WTC11 (cell line): ENCODE measurements around the gene FNBP1L. TPM values are rescaled to one million over a fixed set of nuclear protein-coding genes. Genes with fewer than 3 reads are reported as not detected.

Experiments used
- ATAC-seq: fragments of 200-7000 bp; cut with Tn5 transposase; 2 replicates; pipeline ENCODE4 v1.10.0; 2021; ENCODE audit warnings: mild to moderate bottlenecking, moderate library complexity
- CTCF ChIA-PET: fragments of 300-600 bp; sonication (Branson Sonifier 250); formaldehyde crosslinking; loops from one replicate; lab custom pipeline; 2021; ENCODE audit warnings: antibody characterized with exemption; lab: Charles Lee
- POLR2A ChIA-PET: fragments of 350-600 bp; sonication (Branson Sonifier 250); formaldehyde crosslinking; loops from one replicate; lab custom pipeline; 2021; ENCODE audit warnings: antibody characterized with exemption; lab: Charles Lee
- DNase-seq: peaks from one replicate; pipeline ENCODE4 v3.0.0; 2021; ENCODE audit warnings: low spot score
- H3K27ac Mint-ChIP-seq: 2 replicates; pipeline ENCODE4 v1.8.0; 2021; ENCODE audit warnings: mixed read lengths
- H3K27me3 Mint-ChIP-seq: 2 replicates; pipeline ENCODE4 v1.8.0; 2021; ENCODE audit warnings: low read depth, mild to moderate bottlenecking, moderate library complexity, mixed read lengths
- H3K36me3 Mint-ChIP-seq: 2 replicates; pipeline ENCODE4 v1.8.0; 2021; ENCODE audit warnings: mixed read lengths
- H3K4me1 Mint-ChIP-seq: 2 replicates; pipeline ENCODE4 v1.8.0; 2022; ENCODE audit warnings: mixed read lengths
- H3K4me3 Mint-ChIP-seq: 2 replicates; pipeline ENCODE4 v1.8.0; 2021; ENCODE audit warnings: mild to moderate bottlenecking, moderate library complexity, mixed read lengths
- H3K9me3 Mint-ChIP-seq: 2 replicates; pipeline ENCODE4 v1.8.0; 2021; ENCODE audit warnings: mixed read lengths
- FOXJ3 ChIP-seq: sonication (generic); formaldehyde crosslinking; IDR thresholded peaks from 2 replicates; pipeline ENCODE4 v1.9.0; 2021; ENCODE audit warnings: missing genetic modification reagents, mild to moderate bottlenecking, borderline replicate concordance
- GRHL2 ChIP-seq: fragments of 250-450 bp; sonication (Bioruptor Pico); IDR thresholded peaks from 2 replicates; pipeline ENCODE4 v1.8.0; 2022; ENCODE audit warnings: mild to moderate bottlenecking, moderate library complexity; ENCODE audit not compliant: insufficient replicate concordance, severe bottlenecking
- JAZF1 ChIP-seq: fragments of 250-450 bp; sonication (Bioruptor Pico); IDR thresholded peaks from 2 replicates; pipeline ENCODE4 v1.9.0; 2021; ENCODE audit warnings: moderate library complexity, mild to moderate bottlenecking, inconsistent platforms
- MXD4 ChIP-seq: fragments of 250-450 bp; sonication (Bioruptor Pico); IDR thresholded peaks from 2 replicates; pipeline ENCODE4 v1.8.0; 2021; ENCODE audit warnings: mild to moderate bottlenecking, moderate library complexity, borderline replicate concordance
- NFE2L1 ChIP-seq: sonication (generic); formaldehyde crosslinking; IDR thresholded peaks from 2 replicates; pipeline ENCODE4 v1.8.1; 2023; ENCODE audit warnings: missing genetic modification reagents
- RELA ChIP-seq: sonication (generic); formaldehyde crosslinking; IDR thresholded peaks from 2 replicates; pipeline ENCODE4 v1.8.1; 2022; ENCODE audit warnings: missing genetic modification reagents, mild to moderate bottlenecking, borderline replicate concordance
- SP1 ChIP-seq: sonication (generic); formaldehyde crosslinking; conservative IDR thresholded peaks from 2 replicates; pipeline ENCODE4 v1.8.1; 2022; ENCODE audit warnings: missing genetic modification reagents
- TCF7 ChIP-seq: sonication (generic); formaldehyde crosslinking; IDR thresholded peaks from 2 replicates; pipeline ENCODE4 v1.8.0; 2022; ENCODE audit warnings: mild to moderate bottlenecking, low read depth, missing genetic modification reagents, moderate library complexity
- ZBTB21 ChIP-seq: sonication (generic); formaldehyde crosslinking; IDR thresholded peaks from 2 replicates; pipeline ENCODE4 v1.8.1; 2023; ENCODE audit warnings: mild to moderate bottlenecking, missing genetic modification reagents, borderline replicate concordance
- ZNF219 ChIP-seq: sonication (generic); formaldehyde crosslinking; IDR thresholded peaks from 2 replicates; pipeline ENCODE4 v1.8.0; 2023; ENCODE audit warnings: missing genetic modification reagents, mild to moderate bottlenecking, borderline replicate concordance
- ZNF416 ChIP-seq: fragments of 250-450 bp; sonication (Bioruptor Pico); IDR thresholded peaks from 2 replicates; pipeline ENCODE4 v1.9.0; 2021; ENCODE audit warnings: mild to moderate bottlenecking, inconsistent platforms
- total RNA-seq: library from RNA; stranded (reverse); gene quantifications from 3 replicates; pipeline ENCODE4 v1.2.3, GENCODE V29; 2021
- TF ChIP-seq, protein P1 (sequence below): sonication (generic); formaldehyde crosslinking; IDR thresholded peaks from 2 replicates; pipeline ENCODE4 v1.8.0; 2023; ENCODE audit warnings: missing genetic modification reagents
- TF ChIP-seq, protein P2 (sequence below): fragments of 250-450 bp; sonication (Bioruptor Pico); IDR thresholded peaks from 2 replicates; pipeline ENCODE4 v2.1.2; 2022; ENCODE audit warnings: mild to moderate bottlenecking, moderate library complexity
- TF ChIP-seq, protein P3 (sequence below): fragments of 250-450 bp; sonication (Bioruptor Pico); IDR thresholded peaks from 2 replicates; pipeline ENCODE4 v1.9.0; 2021; ENCODE audit warnings: mild to moderate bottlenecking, borderline replicate concordance
- TF ChIP-seq, protein P4 (sequence below): sonication (generic); formaldehyde crosslinking; IDR thresholded peaks from 2 replicates; pipeline ENCODE4 v1.8.0; 2022; ENCODE audit warnings: mild to moderate bottlenecking, missing genetic modification reagents
- TF ChIP-seq, protein P5 (sequence below): sonication (generic); formaldehyde crosslinking; IDR thresholded peaks from 2 replicates; pipeline ENCODE4 v1.8.1; 2022; ENCODE audit warnings: low read depth, missing genetic modification reagents, borderline replicate concordance
- TF ChIP-seq, protein P6 (sequence below): fragments of 250-450 bp; sonication (Bioruptor Pico); conservative IDR thresholded peaks from 2 replicates; pipeline ENCODE4 v1.9.0; 2021; ENCODE audit warnings: mild to moderate bottlenecking

Gene FNBP1L
- total RNA-seq, 1 experiment from 2014 or later: 79.1 TPM

DNA sequence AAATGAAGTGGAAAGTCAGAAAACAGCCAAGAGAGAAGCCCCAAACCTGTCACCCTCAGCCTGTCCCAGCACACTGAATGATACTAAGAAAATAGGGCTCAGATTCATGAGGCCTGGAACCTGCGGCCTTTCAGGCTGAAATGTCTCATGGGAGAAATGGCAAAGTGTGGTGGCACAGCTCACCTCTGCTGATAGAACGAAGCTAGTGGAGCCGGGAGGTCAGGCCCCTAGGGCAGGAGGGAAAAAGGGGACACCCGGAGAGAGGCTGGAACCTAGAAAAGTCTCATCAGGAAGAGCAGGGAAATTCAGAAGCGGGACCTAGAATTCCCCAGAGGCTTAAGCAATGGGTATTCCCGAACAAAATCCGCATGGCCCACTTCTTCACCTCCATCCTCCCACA is 126.6 kb downstream of the FNBP1L start (continued):
- TF ChIP-seq GRHL2 (CRISPR knock-in tag) (no peak), NFE2L1 (CRISPR knock-in tag) (no peak), JAZF1 (CRISPR knock-in tag) (no peak), FOXJ3 (no peak), ZNF219 (CRISPR knock-in tag) (no peak)
- TF ChIP-seq, protein P1, sequence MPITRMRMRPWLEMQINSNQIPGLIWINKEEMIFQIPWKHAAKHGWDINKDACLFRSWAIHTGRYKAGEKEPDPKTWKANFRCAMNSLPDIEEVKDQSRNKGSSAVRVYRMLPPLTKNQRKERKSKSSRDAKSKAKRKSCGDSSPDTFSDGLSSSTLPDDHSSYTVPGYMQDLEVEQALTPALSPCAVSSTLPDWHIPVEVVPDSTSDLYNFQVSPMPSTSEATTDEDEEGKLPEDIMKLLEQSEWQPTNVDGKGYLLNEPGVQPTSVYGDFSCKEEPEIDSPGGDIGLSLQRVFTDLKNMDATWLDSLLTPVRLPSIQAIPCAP: no peak
- TF ChIP-seq, protein P2, sequence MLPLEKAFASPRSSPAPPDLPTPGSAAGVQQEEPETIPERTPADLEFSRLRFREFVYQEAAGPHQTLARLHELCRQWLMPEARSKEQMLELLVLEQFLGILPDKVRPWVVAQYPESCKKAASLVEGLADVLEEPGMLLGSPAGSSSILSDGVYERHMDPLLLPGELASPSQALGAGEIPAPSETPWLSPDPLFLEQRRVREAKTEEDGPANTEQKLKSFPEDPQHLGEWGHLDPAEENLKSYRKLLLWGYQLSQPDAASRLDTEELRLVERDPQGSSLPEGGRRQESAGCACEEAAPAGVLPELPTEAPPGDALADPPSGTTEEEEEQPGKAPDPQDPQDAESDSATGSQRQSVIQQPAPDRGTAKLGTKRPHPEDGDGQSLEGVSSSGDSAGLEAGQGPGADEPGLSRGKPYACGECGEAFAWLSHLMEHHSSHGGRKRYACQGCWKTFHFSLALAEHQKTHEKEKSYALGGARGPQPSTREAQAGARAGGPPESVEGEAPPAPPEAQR (CRISPR knock-in tag): no peak

DNA sequence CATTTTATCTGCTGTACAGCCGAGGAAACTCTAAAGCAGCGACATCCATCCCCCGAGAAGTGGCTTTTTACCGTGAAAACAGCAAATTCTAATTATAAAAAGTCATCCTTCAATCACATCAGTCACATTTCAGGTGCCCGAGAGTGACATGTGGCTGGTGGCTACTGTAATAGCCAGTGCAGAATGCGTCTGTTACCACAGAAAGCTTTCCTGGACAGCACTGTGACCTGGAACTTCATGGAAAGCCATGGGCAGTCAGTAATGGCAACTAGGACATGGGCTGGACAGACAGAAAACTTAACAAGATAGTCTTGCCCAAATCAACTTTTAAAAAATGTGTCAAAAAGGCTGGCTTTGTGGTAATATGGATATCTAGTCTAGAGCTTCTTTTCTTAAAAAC is 127.1 kb downstream of the FNBP1L start:
- H3K4me3 Mint-ChIP-seq: no peak overlapping the region
- no peak for DNase-seq
- H3K27ac Mint-ChIP-seq: no peak overlapping the region
- ChIA-PET CTCF (interaction anchor here (0.9 kb wide), 1 partner anchor 239 kb away, joined by 3 read pairs; no protein-coding TSS in a partner anchor), POLR2A (no interaction called here)
- H3K36me3 Mint-ChIP-seq: peaks cover 19% of the 10 kb centered on the region
- ATAC-seq: no peak
- TF ChIP-seq JAZF1 (CRISPR knock-in tag) (no peak), ZNF416 (CRISPR knock-in tag) (no peak), TCF7 (CRISPR knock-in tag) (no peak), SP1 (CRISPR knock-in tag) (no peak), ZBTB21 (no peak), MXD4 (CRISPR knock-in tag) (no peak)
- TF ChIP-seq, protein P3, sequence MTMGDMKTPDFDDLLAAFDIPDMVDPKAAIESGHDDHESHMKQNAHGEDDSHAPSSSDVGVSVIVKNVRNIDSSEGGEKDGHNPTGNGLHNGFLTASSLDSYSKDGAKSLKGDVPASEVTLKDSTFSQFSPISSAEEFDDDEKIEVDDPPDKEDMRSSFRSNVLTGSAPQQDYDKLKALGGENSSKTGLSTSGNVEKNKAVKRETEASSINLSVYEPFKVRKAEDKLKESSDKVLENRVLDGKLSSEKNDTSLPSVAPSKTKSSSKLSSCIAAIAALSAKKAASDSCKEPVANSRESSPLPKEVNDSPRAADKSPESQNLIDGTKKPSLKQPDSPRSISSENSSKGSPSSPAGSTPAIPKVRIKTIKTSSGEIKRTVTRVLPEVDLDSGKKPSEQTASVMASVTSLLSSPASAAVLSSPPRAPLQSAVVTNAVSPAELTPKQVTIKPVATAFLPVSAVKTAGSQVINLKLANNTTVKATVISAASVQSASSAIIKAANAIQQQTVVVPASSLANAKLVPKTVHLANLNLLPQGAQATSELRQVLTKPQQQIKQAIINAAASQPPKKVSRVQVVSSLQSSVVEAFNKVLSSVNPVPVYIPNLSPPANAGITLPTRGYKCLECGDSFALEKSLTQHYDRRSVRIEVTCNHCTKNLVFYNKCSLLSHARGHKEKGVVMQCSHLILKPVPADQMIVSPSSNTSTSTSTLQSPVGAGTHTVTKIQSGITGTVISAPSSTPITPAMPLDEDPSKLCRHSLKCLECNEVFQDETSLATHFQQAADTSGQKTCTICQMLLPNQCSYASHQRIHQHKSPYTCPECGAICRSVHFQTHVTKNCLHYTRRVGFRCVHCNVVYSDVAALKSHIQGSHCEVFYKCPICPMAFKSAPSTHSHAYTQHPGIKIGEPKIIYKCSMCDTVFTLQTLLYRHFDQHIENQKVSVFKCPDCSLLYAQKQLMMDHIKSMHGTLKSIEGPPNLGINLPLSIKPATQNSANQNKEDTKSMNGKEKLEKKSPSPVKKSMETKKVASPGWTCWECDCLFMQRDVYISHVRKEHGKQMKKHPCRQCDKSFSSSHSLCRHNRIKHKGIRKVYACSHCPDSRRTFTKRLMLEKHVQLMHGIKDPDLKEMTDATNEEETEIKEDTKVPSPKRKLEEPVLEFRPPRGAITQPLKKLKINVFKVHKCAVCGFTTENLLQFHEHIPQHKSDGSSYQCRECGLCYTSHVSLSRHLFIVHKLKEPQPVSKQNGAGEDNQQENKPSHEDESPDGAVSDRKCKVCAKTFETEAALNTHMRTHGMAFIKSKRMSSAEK: no peak
- TF ChIP-seq, protein P4, sequence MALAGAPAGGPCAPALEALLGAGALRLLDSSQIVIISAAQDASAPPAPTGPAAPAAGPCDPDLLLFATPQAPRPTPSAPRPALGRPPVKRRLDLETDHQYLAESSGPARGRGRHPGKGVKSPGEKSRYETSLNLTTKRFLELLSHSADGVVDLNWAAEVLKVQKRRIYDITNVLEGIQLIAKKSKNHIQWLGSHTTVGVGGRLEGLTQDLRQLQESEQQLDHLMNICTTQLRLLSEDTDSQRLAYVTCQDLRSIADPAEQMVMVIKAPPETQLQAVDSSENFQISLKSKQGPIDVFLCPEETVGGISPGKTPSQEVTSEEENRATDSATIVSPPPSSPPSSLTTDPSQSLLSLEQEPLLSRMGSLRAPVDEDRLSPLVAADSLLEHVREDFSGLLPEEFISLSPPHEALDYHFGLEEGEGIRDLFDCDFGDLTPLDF (CRISPR knock-in tag): no peak
- TF ChIP-seq, all 79 proteins: peak for 0
- Mint-ChIP-seq H3K9me3 (no peaks in the 10 kb centered on the region), H3K4me1 (peaks cover 24% of the 10 kb centered on the region), H3K27me3 (no peaks in the 10 kb centered on the region)

DNA sequence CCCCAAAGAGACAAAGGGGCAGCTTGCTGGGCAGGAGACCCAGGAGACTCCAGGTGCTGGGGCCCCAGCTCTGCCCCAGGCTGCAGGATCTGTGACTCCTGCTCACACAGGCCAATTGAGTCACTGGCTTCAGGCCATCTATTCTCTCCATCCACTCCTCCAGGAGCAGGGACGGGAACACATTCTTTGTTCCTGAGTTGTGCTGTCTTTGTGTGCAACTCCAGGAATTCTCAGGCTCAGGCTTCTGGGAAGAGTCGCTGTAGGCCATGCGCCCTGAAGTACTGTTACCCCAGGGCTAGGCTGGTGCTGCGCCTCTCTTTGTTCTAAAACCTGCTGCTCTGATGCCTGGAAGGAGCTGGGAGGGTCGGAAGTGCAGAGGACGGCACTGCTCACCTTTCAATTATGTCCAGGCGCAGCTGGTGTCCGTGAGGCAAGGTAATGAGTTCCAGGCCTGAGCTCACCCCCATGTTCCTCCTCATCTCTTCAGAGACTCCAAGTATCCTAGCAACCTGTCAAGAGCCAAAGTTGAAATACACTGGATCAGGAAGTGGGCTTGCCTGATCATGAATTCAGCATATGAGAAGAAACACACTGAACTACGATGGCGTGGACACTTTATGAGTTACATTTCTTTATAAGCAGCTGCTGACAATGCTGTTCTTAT is 127.8 kb downstream of the FNBP1L start:
- H3K27ac Mint-ChIP-seq: peak overlapping the region; percentile 41; the same call in 1 of the 2 replicates
- DNase-seq (no peak), ATAC-seq (no peak; the same call in 1 of the 2 replicates)
- no peaks in the 10 kb centered on the region for H3K27me3 Mint-ChIP-seq
- no peaks in the 10 kb centered on the region for H3K9me3 Mint-ChIP-seq
- peaks cover 14% of the 10 kb centered on the region for H3K36me3 Mint-ChIP-seq
- ChIA-PET POLR2A (interaction anchor here (1.6 kb wide), 1 partner anchor 128 kb away, joined by 4 read pairs; the partner anchor contains the start of gene FNBP1L), CTCF (interaction anchor here (0.8 to 1.5 kb wide), 4 partner anchors 238 to 271 kb away, joined by 3 to 4 read pairs (median 4); no protein-coding TSS in a partner anchor)
- H3K4me1 Mint-ChIP-seq: peaks cover 24% of the 10 kb centered on the region
- H3K4me3 Mint-ChIP-seq: no peak overlapping the region
- TF ChIP-seq, protein P5, sequence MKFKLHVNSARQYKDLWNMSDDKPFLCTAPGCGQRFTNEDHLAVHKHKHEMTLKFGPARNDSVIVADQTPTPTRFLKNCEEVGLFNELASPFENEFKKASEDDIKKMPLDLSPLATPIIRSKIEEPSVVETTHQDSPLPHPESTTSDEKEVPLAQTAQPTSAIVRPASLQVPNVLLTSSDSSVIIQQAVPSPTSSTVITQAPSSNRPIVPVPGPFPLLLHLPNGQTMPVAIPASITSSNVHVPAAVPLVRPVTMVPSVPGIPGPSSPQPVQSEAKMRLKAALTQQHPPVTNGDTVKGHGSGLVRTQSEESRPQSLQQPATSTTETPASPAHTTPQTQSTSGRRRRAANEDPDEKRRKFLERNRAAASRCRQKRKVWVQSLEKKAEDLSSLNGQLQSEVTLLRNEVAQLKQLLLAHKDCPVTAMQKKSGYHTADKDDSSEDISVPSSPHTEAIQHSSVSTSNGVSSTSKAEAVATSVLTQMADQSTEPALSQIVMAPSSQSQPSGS: no peak
- TF ChIP-seq, protein P2 (CRISPR knock-in tag): no peak
- TF ChIP-seq, protein P6, sequence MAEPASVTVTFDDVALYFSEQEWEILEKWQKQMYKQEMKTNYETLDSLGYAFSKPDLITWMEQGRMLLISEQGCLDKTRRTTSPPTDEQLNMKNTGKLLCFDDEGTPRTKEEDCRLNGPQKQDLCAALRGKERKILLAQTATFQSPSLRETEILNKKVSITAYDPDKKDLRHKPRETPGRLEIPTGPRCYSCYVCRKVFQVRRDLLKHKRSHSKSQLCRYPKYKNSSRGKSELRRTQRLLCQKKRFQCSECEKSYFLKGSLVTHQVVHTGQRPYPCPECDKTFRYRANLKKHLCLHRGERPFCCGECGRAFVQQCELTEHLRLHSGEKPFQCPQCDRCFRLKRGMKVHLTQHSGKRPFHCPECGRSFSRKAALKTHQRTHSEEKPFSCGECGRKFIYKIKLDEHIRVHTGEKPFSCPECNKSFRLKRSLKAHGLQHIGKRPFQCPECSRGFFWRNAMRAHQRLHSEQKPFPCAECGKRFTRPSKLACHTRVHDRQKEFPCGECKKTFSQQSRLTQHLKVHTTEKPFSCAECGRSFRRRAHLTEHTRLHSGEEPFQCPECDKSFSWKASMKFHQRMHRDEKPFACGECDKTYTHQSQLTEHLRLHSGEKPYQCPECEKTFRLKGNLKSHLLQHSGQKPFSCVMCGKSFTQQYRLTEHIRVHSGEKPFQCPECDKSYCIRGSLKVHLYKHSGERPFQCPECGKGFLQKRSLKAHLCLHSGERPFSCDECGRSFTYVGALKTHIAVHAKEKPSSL (CRISPR knock-in tag): no peak
- no peak for TF ChIP-seq RELA (CRISPR knock-in tag)
